Lung microvascular endothelial cell (primary cell): ENCODE results near the gene CRELD1. TPM values are rescaled to one million over a fixed set of nuclear protein-coding genes. Genes with fewer than 3 reads are reported as not detected.

Source experiments
- DNase-seq, 2 donors: peaks; one replicate each; pipeline versions ENCODE4 v3.0.0 to v3.0.0-alpha.2; 2010; ENCODE audit warnings: low read depth in 2 of 2
- total RNA-seq: library from RNA; depleted of rRNA; stranded (reverse); fragments of >200 nt; gene quantifications from 2 replicates; pipeline ENCODE4 v1.2.1, GENCODE V29; 2014

Gene CRELD1
- total RNA-seq, 1 donor from 2014 or later: 60.9 TPM

DNA sequence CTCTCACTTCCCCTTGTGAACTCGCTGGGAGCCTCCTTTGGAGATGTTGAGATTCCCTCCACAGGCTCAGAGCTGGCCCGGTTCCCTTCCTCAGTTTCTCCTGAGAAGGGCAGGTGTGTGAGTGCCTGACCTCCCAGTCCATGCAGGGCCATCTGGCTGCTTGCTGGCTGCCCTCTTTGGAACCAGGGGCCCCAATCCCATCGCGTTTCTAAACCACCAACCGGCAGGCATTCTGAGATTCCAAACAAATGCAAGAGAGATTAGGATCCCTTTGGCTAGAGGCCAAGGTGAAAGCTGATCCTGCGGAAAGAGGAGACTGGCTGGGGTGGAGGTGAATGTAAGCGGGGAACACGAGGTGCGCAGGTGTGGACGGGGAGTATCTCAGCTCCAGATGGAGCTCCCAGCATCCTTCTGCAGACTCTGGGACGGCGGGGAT is 21.5 kb downstream of the CRELD1 start:
- DNase-seq: peak in 1 of 2 donors; percentile 19

- no peak for DNase-seq
These were observed 22.1 kb downstream of the CRELD1 start for GRCh38 chr3:9955611-9956352.

- DNase-seq: peak in 1 of 2 donors; percentile 41
These were observed 23.6 kb downstream of the CRELD1 start for GRCh38 chr3:9957214-9957613.

GRCh38 chr3:9965200-9965875 is 31.7 kb downstream of the CRELD1 start:
- no peak for DNase-seq

GRCh38 chr3:9966841-9967240 is 33.2 kb downstream of the CRELD1 start:
- DNase-seq: no peak

GRCh38 chr3:9969632-9970019 is 36.0 kb downstream of the CRELD1 start:
- DNase-seq: no peak

DNA sequence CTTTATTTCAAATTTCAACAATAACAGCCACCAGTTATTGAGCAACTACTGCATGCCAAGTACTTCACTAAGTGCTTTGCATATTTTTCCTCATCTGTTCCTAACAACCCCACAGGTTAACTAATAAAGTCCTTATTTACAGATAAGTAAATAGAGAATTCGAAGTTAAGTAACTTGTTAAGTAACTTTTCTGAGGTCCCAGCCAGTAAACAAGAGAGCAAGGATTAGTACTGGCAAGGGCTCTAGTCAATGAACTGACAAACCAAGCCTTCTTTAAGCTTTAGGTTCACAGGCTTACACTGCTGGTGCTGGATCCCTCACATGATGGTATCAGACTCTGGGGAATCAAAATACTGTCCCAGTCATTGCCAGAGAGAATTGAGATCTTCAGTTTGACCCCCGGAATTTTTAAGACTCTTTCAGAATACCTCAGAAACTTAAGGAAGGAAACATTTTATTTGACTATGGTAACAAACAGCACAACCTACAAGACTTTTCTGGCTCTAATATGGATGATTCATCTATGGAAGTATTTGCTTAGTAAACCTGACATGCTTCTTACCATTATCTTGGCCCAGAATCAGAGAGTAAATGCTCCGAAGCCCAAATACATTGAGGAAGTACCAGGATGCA is 36.5 kb downstream of the CRELD1 start:
- peak in 1 of 2 donors; percentile 61 for DNase-seq

- peak; percentile 84 to 99 for DNase-seq
These were observed 43.4 kb downstream of the CRELD1 start for GRCh38 chr3:9976721-9977709.

- DNase-seq: no peak
These were observed 45.2 kb downstream of the CRELD1 start for GRCh38 chr3:9978710-9979305.

- DNase-seq: no peak
These were observed 46.6 kb downstream of the CRELD1 start for GRCh38 chr3:9980251-9980650.

GRCh38 chr3:9986230-9986725 is 52.6 kb downstream of the CRELD1 start:
- DNase-seq: no peak

DNA sequence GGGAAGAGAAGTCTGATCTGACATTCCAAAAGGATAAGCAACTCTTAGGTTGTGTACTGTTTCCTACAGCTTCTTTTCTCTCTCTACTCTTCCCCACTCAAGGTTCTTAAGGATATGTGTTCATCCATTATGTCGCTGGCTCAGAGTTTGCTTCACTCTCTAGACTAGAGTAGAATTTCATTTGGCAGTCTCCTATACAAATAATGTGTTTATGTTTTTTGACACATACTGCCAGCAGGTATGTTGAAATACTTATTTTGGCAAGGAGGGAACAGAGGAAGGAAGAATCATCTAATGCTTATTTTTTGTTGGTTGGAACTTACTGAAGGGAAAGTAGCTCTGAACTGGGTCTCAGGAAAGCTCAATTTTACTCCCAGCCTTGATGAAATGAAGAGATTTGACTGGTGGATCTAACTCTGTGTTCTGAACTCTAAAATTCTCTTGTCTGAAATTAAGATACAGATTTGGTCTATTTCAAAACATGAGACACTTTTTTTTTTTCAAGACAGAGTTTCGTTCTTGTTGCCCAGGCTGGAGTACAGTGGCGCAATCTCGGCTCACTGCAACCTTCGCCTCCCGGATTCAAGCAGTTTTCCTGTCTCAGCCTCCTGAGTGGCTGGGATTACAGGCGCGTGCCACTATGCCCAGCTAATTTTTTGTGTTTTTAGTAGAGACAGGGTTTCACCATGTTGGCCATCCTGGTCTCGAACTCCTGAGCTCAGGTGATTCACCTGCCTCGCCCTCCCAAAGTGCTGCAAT is 60.6 kb downstream of the CRELD1 start:
- peak in 1 of 2 donors; percentile 63 for DNase-seq

Other genes with a start within 250 kb of the CRELD1 start
- gene CPNE9, start 230.0 kb upstream of the CRELD1 start, total RNA-seq: under 0.01 TPM in 1 of 2 replicates, not detected in the other
- 10.5 and 18.7 TPM in 2 replicates for gene BRPF1, start 202.1 kb upstream of the CRELD1 start, total RNA-seq
- 13.7 and 18.8 TPM in 2 replicates for gene OGG1, start 183.9 kb upstream of the CRELD1 start, total RNA-seq
- 21.4 and 25.1 TPM in 2 replicates for gene CAMK1, start 163.9 kb upstream of the CRELD1 start, total RNA-seq
- gene TADA3, start 141.4 kb upstream of the CRELD1 start, total RNA-seq: 19.0 and 25.4 TPM in 2 replicates
- 247 and 251 TPM in 2 replicates for gene ARPC4, start 140.8 kb upstream of the CRELD1 start, total RNA-seq
- gene TTLL3, start 123.6 kb upstream of the CRELD1 start, total RNA-seq: 2.2 and 5.8 TPM in 2 replicates
- gene RPUSD3, start 89.8 kb upstream of the CRELD1 start, total RNA-seq: 15.9 TPM in 2 replicates
- gene CIDEC, start 53.6 kb upstream of the CRELD1 start, total RNA-seq: not detected in 2 replicates
- gene JAGN1, start 43.2 kb upstream of the CRELD1 start, total RNA-seq: 25.1 and 28.8 TPM in 2 replicates
- gene IL17RE, start 31.0 kb upstream of the CRELD1 start, total RNA-seq: under 0.01 TPM in 2 replicates
- 11.5 and 17.4 TPM in 2 replicates for gene IL17RC, start 16.7 kb upstream of the CRELD1 start, total RNA-seq
- 0.44 and 0.60 TPM in 2 replicates for gene PRRT3, start 18.6 kb downstream of the CRELD1 start, total RNA-seq
- 35.3 and 59.5 TPM in 2 replicates for gene EMC3, start 53.0 kb downstream of the CRELD1 start, total RNA-seq
- 5.8 and 11.6 TPM in 2 replicates for gene FANCD2, start 92.6 kb downstream of the CRELD1 start, total RNA-seq
- gene FANCD2OS, start 174.4 kb downstream of the CRELD1 start, total RNA-seq: not detected in 2 replicates
- 113 and 126 TPM in 2 replicates for gene BRK1, start 181.8 kb downstream of the CRELD1 start, total RNA-seq
- gene VHL, start 207.9 kb downstream of the CRELD1 start, total RNA-seq: 28.8 and 39.3 TPM in 2 replicates
- 23.5 and 27.0 TPM in 2 replicates for gene IRAK2, start 231.1 kb downstream of the CRELD1 start, total RNA-seq